Nephron progenitor cell (in vitro differentiated cells): ENCODE data around the gene ANGPTL3.

Experiments used
- DNase-seq: peaks from one replicate; pipeline ENCODE4 v3.0.0; 2021
- H3K27ac Mint-ChIP-seq: 2 replicates; pipeline ENCODE4 v1.8.0; 2021; ENCODE audit warnings: mild to moderate bottlenecking, moderate library complexity, mixed read lengths
- H3K27me3 Mint-ChIP-seq: 2 replicates; pipeline ENCODE4 v1.8.0; 2021; ENCODE audit warnings: mild to moderate bottlenecking, low read depth, mixed read lengths; ENCODE audit not compliant: poor library complexity
- H3K36me3 Mint-ChIP-seq: 2 replicates; pipeline ENCODE4 v1.8.0; 2021; ENCODE audit warnings: low read depth, mixed read lengths
- H3K4me1 Mint-ChIP-seq: 2 replicates; pipeline ENCODE4 v1.8.0; 2021; ENCODE audit warnings: mixed read lengths
- H3K4me3 Mint-ChIP-seq: 2 replicates; pipeline ENCODE4 v1.8.0; 2021; ENCODE audit warnings: mild to moderate bottlenecking, moderate library complexity, mixed read lengths
- H3K9me3 Mint-ChIP-seq: 2 replicates; pipeline ENCODE4 v1.8.0; 2021; ENCODE audit warnings: mild to moderate bottlenecking, moderate library complexity, mixed read lengths
- CTCF ChIP-seq: fragments of 200-600 bp; sonication (generic); IDR thresholded peaks from 2 replicates; pipeline ENCODE4 v1.5.0; 2021; ENCODE audit warnings: antibody characterized with exemption

ANGPTL3 gene

DNA sequence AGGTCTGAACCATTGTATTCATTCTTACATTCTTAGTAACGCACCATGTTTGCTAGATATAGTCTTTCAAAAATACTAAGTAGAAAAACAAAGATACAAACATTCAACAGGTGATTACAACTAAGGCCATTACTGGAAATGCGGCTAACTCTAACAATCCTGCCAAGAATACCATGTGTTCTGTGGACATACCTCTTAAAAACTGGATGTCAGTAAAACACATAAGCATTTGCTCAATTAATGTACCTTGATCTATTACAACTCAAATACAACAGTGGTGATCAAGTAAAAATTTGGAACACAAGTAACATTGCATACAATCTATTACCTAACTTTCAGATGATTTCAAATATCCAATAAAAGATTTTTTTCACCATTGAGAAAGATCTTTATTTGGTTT lies 15.4 kb downstream of the ANGPTL3 start:
- Mint-ChIP-seq H3K4me3 (no peak overlapping the region), H3K9me3 (no peaks in the 10 kb centered on the region), H3K27ac (no peak overlapping the region), H3K4me1 (no peaks in the 10 kb centered on the region), H3K36me3 (peaks cover 35% of the 10 kb centered on the region), H3K27me3 (no peaks in the 10 kb centered on the region)
- DNase-seq: no peak
- TF ChIP-seq CTCF: no peak

- TF ChIP-seq CTCF: no peak
- Mint-ChIP-seq H3K4me1 (no peaks in the 10 kb centered on the region), H3K27me3 (no peaks in the 10 kb centered on the region), H3K4me3 (no peak overlapping the region), H3K9me3 (no peaks in the 10 kb centered on the region), H3K27ac (no peak overlapping the region), H3K36me3 (peaks cover 40% of the 10 kb centered on the region)
- no peak for DNase-seq
These were observed 16.0 kb downstream of the ANGPTL3 start for GRCh38 chr1:62613325-62613727.

DNA sequence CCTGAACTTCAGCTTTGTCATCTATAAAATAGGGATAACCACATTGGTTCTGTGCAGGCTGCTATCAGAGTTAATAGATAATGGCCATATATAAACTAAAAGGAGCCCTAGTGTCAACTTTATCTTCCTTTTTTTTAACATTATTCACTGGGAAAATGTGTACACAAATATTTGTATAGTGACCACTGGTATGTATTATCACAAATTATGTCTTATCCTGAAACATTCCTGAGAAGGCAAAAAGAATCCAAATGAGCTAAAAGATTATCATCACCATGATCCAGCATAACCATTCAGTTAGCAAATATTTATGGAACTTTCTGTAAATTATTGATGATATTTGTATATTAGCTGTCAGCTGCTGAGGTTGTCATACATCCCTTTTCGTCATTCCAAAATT lies 16.6 kb downstream of the ANGPTL3 start:
- DNase-seq: no peak
- no peak overlapping the region for H3K27ac Mint-ChIP-seq
- TF ChIP-seq CTCF: no peak
- H3K4me3 Mint-ChIP-seq: no peak overlapping the region
- H3K27me3 Mint-ChIP-seq: no peaks in the 10 kb centered on the region
- H3K36me3 Mint-ChIP-seq: peaks cover 41% of the 10 kb centered on the region
- no peaks in the 10 kb centered on the region for H3K9me3 Mint-ChIP-seq
- no peaks in the 10 kb centered on the region for H3K4me1 Mint-ChIP-seq

- Mint-ChIP-seq H3K9me3 (no peaks in the 10 kb centered on the region), H3K36me3 (peaks cover 56% of the 10 kb centered on the region), H3K27me3 (no peaks in the 10 kb centered on the region), H3K4me3 (no peak overlapping the region), H3K4me1 (no peaks in the 10 kb centered on the region), H3K27ac (no peak overlapping the region)
- TF ChIP-seq CTCF: no peak
- DNase-seq: no peak
These were observed 24.6 kb downstream of the ANGPTL3 start for GRCh38 chr1:62621907-62622306.

DNA sequence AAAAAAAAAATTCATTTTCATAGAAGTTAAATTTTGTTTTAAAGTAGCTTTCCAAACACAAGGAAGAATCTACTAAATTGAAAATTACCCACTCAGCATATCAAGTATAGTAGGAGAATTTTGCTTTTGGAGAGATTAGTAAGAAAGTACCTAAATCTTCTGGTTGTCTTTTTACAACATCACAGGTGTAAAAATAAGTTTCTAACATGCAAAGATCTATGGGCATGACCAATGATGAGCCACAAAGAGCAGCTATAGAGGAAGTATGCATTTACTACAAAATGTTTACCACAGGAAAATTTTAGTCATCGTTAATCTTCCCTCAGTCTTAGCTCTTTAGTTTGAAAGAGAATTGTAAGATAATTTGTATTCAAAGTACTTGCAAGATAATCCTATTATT lies 28.1 kb downstream of the ANGPTL3 start:
- no peak for TF ChIP-seq CTCF
- Mint-ChIP-seq H3K4me3 (no peak overlapping the region), H3K27ac (peak overlapping the region; percentile 53), H3K4me1 (no peaks in the 10 kb centered on the region), H3K9me3 (no peaks in the 10 kb centered on the region), H3K36me3 (peaks cover 47% of the 10 kb centered on the region), H3K27me3 (no peaks in the 10 kb centered on the region)
- no peak for DNase-seq

DNA sequence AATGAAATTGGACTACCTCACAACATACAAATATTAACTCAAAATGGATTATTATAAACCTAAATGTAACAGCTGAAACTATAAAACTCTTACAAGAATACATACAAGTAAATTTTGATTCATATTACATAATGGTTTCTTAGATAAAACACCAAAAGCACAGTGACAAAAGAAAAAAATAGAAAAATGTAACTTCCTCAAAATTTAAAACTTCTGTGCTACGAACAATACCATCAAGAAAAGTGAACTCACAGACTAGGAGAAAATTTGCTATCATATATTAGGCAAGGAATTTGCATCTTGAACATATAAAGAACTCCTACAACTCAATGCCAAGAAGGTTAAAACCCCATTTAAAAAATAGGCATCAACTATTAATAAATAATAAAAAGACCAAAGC lies 31.2 kb downstream of the ANGPTL3 start:
- no peaks in the 10 kb centered on the region for H3K27me3 Mint-ChIP-seq
- no peak overlapping the region for H3K27ac Mint-ChIP-seq
- H3K4me1 Mint-ChIP-seq: no peaks in the 10 kb centered on the region
- H3K36me3 Mint-ChIP-seq: peaks cover 71% of the 10 kb centered on the region
- peaks cover under 1% of the 10 kb centered on the region for H3K9me3 Mint-ChIP-seq
- no peak for TF ChIP-seq CTCF
- DNase-seq: no peak
- no peak overlapping the region for H3K4me3 Mint-ChIP-seq
